ENCODE results near the gene CYREN.
A peak's percentile ranks its signal among the peaks of the same experiment; 100 is the strongest.

- TF ChIP-seq RERE (CRISPR knock-in tag; IDR thresholded peaks at IDR 0.05; ENCODE audit: borderline replicate concordance) (no peak), GTF3C2 (IDR thresholded peaks at IDR 0.05; ENCODE audit: borderline replicate concordance, extremely low read depth, insufficient read length) (no peak), MEF2D (tag; conservative IDR thresholded peaks at IDR 0.05; ENCODE audit: low read depth) (no peak), EZH2 (IDR thresholded peaks at IDR 0.05; ENCODE audit: borderline replicate concordance, low read depth, low read length) (no peak), TAL1 (IDR thresholded peaks at IDR 0.05) (no peak), CTCF (IDR thresholded peaks at IDR 0.05 in 2 of 3, conservative IDR thresholded peaks at IDR 0.05 in 1 of 3; ENCODE audit: insufficient read depth in 2 of 3, low read depth in 1 of 3, low read length in 3 of 3) (no peak), FOXM1 (IDR thresholded peaks at IDR 0.05; ENCODE audit: low read depth) (no peak), FOXM1 (CRISPR knock-in tag; IDR thresholded peaks at IDR 0.05; ENCODE audit: low read depth) (no peak), SPI1 (IDR thresholded peaks at IDR 0.05; ENCODE audit: borderline replicate concordance, low read depth, low read length) (no peak), POLR3G (IDR thresholded peaks at IDR 0.05; ENCODE audit: extremely low read depth, insufficient read length, insufficient replicate concordance) (no peak), MAFG (tag; conservative IDR thresholded peaks at IDR 0.05) (peak; percentile 67), ZNF212 (CRISPR knock-in tag; IDR thresholded peaks at IDR 0.05) (no peak), SMAD1 (IDR thresholded peaks at IDR 0.05; ENCODE audit: low read depth, low read length, partially characterized antibody) (no peak), ZBTB33 (CRISPR knock-in tag; IDR thresholded peaks at IDR 0.05) (no peak)
Observed at GRCh38 chr7:135177028-135177696, 6.7 kb upstream of the CYREN start.
